ENCODE data around the gene ZSWIM7.

- TF ChIP-seq CTCF (IDR thresholded peaks at IDR 0.05) (no peak), POLR2A (IDR thresholded peaks at IDR 0.05) (no peak)
Measured at GRCh38 chr17:15963670-15964110, 35.8 kb downstream of the ZSWIM7 start.

All from heart left ventricle (tissue), 13 donors.